Mesothelial cell of epicardium (in vitro differentiated cells): ENCODE measurements around the gene IL17RE. TPM values are rescaled to one million over a fixed set of nuclear protein-coding genes. Genes with fewer than 3 reads are reported as not detected.
A peak's percentile ranks its signal among the peaks of the same experiment; 100 is the strongest.

ENCODE experiments used
- DNase-seq, 2 experiments: peaks; one replicate each; pipeline ENCODE4 v3.0.0; 2021; ENCODE audit warnings: low spot score in 2 of 2; ENCODE audit not compliant: unreplicated experiment in 2 of 2
- H3K27ac Mint-ChIP-seq: 2 replicates; pipeline ENCODE4 v1.8.0; 2021; ENCODE audit warnings: mixed read lengths
- H3K27me3 Mint-ChIP-seq: 2 replicates; pipeline ENCODE4 v1.8.0; 2021; ENCODE audit warnings: low read depth, mixed read lengths
- H3K36me3 Mint-ChIP-seq: 2 replicates; pipeline ENCODE4 v1.8.0; 2021; ENCODE audit warnings: mixed read lengths
- H3K4me1 Mint-ChIP-seq: 2 replicates; pipeline ENCODE4 v1.8.0; 2021; ENCODE audit warnings: mixed read lengths
- H3K4me3 Mint-ChIP-seq: 2 replicates; pipeline ENCODE4 v1.8.0; 2021; ENCODE audit warnings: mild to moderate bottlenecking, moderate library complexity, mixed read lengths
- H3K9me3 Mint-ChIP-seq: 2 replicates; pipeline ENCODE4 v1.8.0; 2021; ENCODE audit warnings: mixed read lengths
- CTCF ChIP-seq: fragments of 200-600 bp; sonication (generic); IDR thresholded peaks from one replicate; pipeline ENCODE4 v1.5.0; 2021; ENCODE audit warnings: antibody characterized with exemption; ENCODE audit not compliant: unreplicated experiment
- total RNA-seq: library from RNA; stranded (reverse); gene quantifications from 3 replicates; pipeline ENCODE4 v1.2.1, GENCODE V29; 2021

Gene IL17RE
- total RNA-seq, 1 donor from 2014 or later, result 24.1 TPM

- H3K4me1 Mint-ChIP-seq, result peaks cover 5% of the 10 kb centered on the region
- H3K27me3 Mint-ChIP-seq, result no peaks in the 10 kb centered on the region
- no peaks in the 10 kb centered on the region for H3K9me3 Mint-ChIP-seq
- no peak for TF ChIP-seq CTCF
- no peak for DNase-seq
- H3K27ac Mint-ChIP-seq, result no peak overlapping the region
- H3K36me3 Mint-ChIP-seq, result no peaks in the 10 kb centered on the region
- no peak overlapping the region for H3K4me3 Mint-ChIP-seq
Observed at GRCh38 chr3:9876991-9877390, 25.7 kb upstream of the IL17RE start.

GRCh38 chr3:9878700-9879099 lies 23.9 kb upstream of the IL17RE start:
- Mint-ChIP-seq H3K27ac (no peak overlapping the region), H3K27me3 (no peaks in the 10 kb centered on the region), H3K4me3 (no peak overlapping the region), H3K4me1 (peaks cover 2% of the 10 kb centered on the region), H3K9me3 (no peaks in the 10 kb centered on the region), H3K36me3 (no peaks in the 10 kb centered on the region)
- DNase-seq, result no peak
- no peak for TF ChIP-seq CTCF

GRCh38 chr3:9879830-9880549 lies 22.7 kb upstream of the IL17RE start, which contains the start of gene CIDEC:
TSS of gene CIDEC (minus strand) at chr3:9880253. CDS start at chr3:9878486, 1,767 bp downstream.
- DNase-seq, result no peak
- no peak for TF ChIP-seq CTCF
- H3K27ac Mint-ChIP-seq, result no peak within 1 kb of the TSS
- H3K4me1 Mint-ChIP-seq, result peaks cover 6% of the 10 kb centered on the region
- H3K36me3 Mint-ChIP-seq, result no peaks in the 10 kb centered on the region
- H3K4me3 Mint-ChIP-seq, result no peak within 1 kb of the TSS
- no peaks in the 10 kb centered on the region for H3K27me3 Mint-ChIP-seq
- no peaks in the 10 kb centered on the region for H3K9me3 Mint-ChIP-seq

GRCh38 chr3:9881441-9881840 lies 21.2 kb upstream of the IL17RE start:
- Mint-ChIP-seq H3K27me3 (no peaks in the 10 kb centered on the region), H3K9me3 (no peaks in the 10 kb centered on the region), H3K27ac (no peak overlapping the region), H3K36me3 (no peaks in the 10 kb centered on the region), H3K4me1 (peaks cover 6% of the 10 kb centered on the region), H3K4me3 (no peak overlapping the region)
- no peak for DNase-seq
- TF ChIP-seq CTCF, result no peak

GRCh38 chr3:9883706-9884554 lies 18.7 kb upstream of the IL17RE start:
- Mint-ChIP-seq H3K4me3 (no peak overlapping the region), H3K27me3 (no peaks in the 10 kb centered on the region), H3K4me1 (peaks cover 6% of the 10 kb centered on the region), H3K36me3 (no peaks in the 10 kb centered on the region), H3K9me3 (no peaks in the 10 kb centered on the region), H3K27ac (peak overlapping the region; percentile 33)
- no peak for DNase-seq
- no peak for TF ChIP-seq CTCF
